K562 (cell line): ENCODE measurements around the gene SF3B1. TPM values are rescaled to one million over a fixed set of nuclear protein-coding genes. Genes with fewer than 3 reads are reported as not detected.

Experiments used
- ATAC-seq: fragments of 200-7000 bp; cut with Tn5 transposase; 3 replicates; pipeline ENCODE4 v1.9.1; 2020; ENCODE audit warnings: moderate library complexity
- BruUV-seq: library from RNA; stranded (reverse); fragments of 400-500 nt; replicated peaks from 2 replicates; lab custom pipeline; 2021; lab: Mats Ljungman, UMichigan
- CTCF ChIA-PET: fragments of 300-600 bp; formaldehyde crosslinking; extraction: SDS; loops from one replicate; lab custom pipeline; 2021; ENCODE audit warnings: low intra/inter-chr PET ratio; lab: Yijun Ruan, JAX
- POLR2A ChIA-PET: fragments of 300-600, 350-650 bp; sonication (Branson Sonifier 250); formaldehyde crosslinking; extraction: SDS; loops from one replicate; lab custom pipeline; 2021; ENCODE audit warnings: antibody characterized with exemption, inconsistent platforms; lab: Yijun Ruan, JAX
- DNase-seq, 4 experiments: peaks; one replicate each; pipeline versions ENCODE4 v3.0.0 to v3.0.0-alpha.2; 2011 to 2018; ENCODE audit warnings: low spot score in 3 of 4, mixed read lengths in 3 of 4; ENCODE audit errors: extremely low read depth in 1 of 4
- FAIRE-seq: peaks from 2 replicates; lab custom pipeline; 2011; peaks lifted over from hg19 to GRCh38; lab: Jason Lieb, UNC
- H2AFZ ChIP-seq: 2 replicates; pipeline ENCODE4 v1.6.0; 2011; ENCODE audit warnings: low read depth, low read length, control low read depth, inconsistent platforms
- H3K27ac ChIP-seq: fragments of 200-600 bp; 3 replicates; pipeline ENCODE4 v1.8.0; 2011; ENCODE audit warnings: low read depth, mild to moderate bottlenecking, control low read depth, inconsistent platforms, low read length, moderate library complexity, mixed read lengths; ENCODE audit errors: extremely low read depth
- H3K27me3 ChIP-seq, 2 experiments: fragments of 300-600 bp in 1 of 2; 2 replicates in 1 of 2; 3 replicates in 1 of 2; pipeline versions ENCODE4 v1.6.0 to v1.8.0; 2011; ENCODE audit warnings: inconsistent platforms in 2 of 2, low read length in 2 of 2, mild to moderate bottlenecking in 1 of 2, mixed read lengths in 1 of 2, moderate library complexity in 1 of 2; ENCODE audit not compliant: control insufficient read depth in 2 of 2, insufficient read depth in 2 of 2
- H3K36me3 ChIP-seq: fragments of 300-600 bp; 3 replicates; pipeline ENCODE4 v1.8.0; 2011; ENCODE audit warnings: mild to moderate bottlenecking, low read length, inconsistent platforms; ENCODE audit not compliant: control insufficient read depth, insufficient read depth
- H3K4me1 ChIP-seq, 2 experiments: fragments of 200-600 bp in 1 of 2; replicated peaks in 1 of 2; 2 replicates in 1 of 2; 3 replicates in 1 of 2; pipeline versions ENCODE4 v1.5.1 to v1.8.0; 2011; ENCODE audit warnings: inconsistent platforms in 2 of 2, low read length in 2 of 2, mild to moderate bottlenecking in 1 of 2, mixed read lengths in 1 of 2, moderate library complexity in 1 of 2; ENCODE audit not compliant: control insufficient read depth in 2 of 2, insufficient read depth in 2 of 2
- H3K4me2 ChIP-seq: 2 replicates; pipeline ENCODE4 v1.6.1; 2011; ENCODE audit warnings: low read length, control low read depth, inconsistent platforms, mixed read lengths; ENCODE audit not compliant: insufficient read depth
- H3K4me3 ChIP-seq: fragments of 200-600 bp; sonication (generic), shearing (Covaris generic); 2 replicates; pipeline ENCODE4 v1.5.1; 2016; ENCODE audit warnings: control low read depth, inconsistent platforms
- H3K79me2 ChIP-seq: fragments of 200-600 bp; 3 replicates; pipeline ENCODE4 v1.8.0; 2011; ENCODE audit warnings: low read length, inconsistent platforms; ENCODE audit not compliant: control insufficient read depth, insufficient read depth
- H3K9ac ChIP-seq, 2 experiments: 2 replicates each; pipeline versions ENCODE4 v1.6.0 to v1.6.1; 2011; ENCODE audit warnings: low read depth in 2 of 2, low read length in 2 of 2, control low read depth in 1 of 2, inconsistent platforms in 1 of 2, mild to moderate bottlenecking in 1 of 2, mixed read lengths in 1 of 2; ENCODE audit not compliant: insufficient read depth in 1 of 2
- H3K9me1 ChIP-seq: one replicate; pipeline ENCODE4 v1.6.0; 2011; ENCODE audit warnings: inconsistent platforms, mild to moderate bottlenecking, low read length, moderate library complexity; ENCODE audit not compliant: control insufficient read depth, insufficient read depth
- H3K9me3 ChIP-seq: replicated peaks from 2 replicates; pipeline ENCODE4 v1.5.1; 2011; ENCODE audit warnings: low read depth, low read length, inconsistent platforms; ENCODE audit not compliant: control insufficient read depth, insufficient read depth
- H4K20me1 ChIP-seq: replicated peaks from 2 replicates; pipeline ENCODE4 v1.6.1; 2011; ENCODE audit warnings: low read length, inconsistent platforms, mixed read lengths; ENCODE audit not compliant: control insufficient read depth, insufficient read depth
- IFI16 ChIP-seq: fragments of 250-450 bp; sonication (Bioruptor Pico); IDR thresholded peaks from 2 replicates; pipeline ENCODE4 v2.1.2; 2022; ENCODE audit warnings: mild to moderate bottlenecking, inconsistent platforms
- RAD21 ChIP-seq, 2 experiments: fragments of 250-450 bp in 1 of 2; fragments of 450-650 bp in 1 of 2; sonication (Bioruptor Pico) in 1 of 2; formaldehyde crosslinking in 1 of 2; IDR thresholded peaks in 1 of 2; conservative IDR thresholded peaks in 1 of 2; 2 replicates each; pipeline versions ENCODE4 v1.4.0 to v1.8.0; 2020 to 2022; ENCODE audit warnings: mild to moderate bottlenecking in 2 of 2, moderate library complexity in 1 of 2
- TCF7 ChIP-seq: sonication (generic); IDR thresholded peaks from 2 replicates; pipeline ENCODE4 v1.6.1; 2016; ENCODE audit warnings: antibody characterized with exemption, borderline replicate concordance
- ZBTB7A ChIP-seq: IDR thresholded peaks from 2 replicates; pipeline ENCODE4 v1.6.1; 2011; ENCODE audit warnings: low read depth, mild to moderate bottlenecking, low read length, moderate library complexity, borderline replicate concordance; ENCODE audit not compliant: control insufficient read depth
- ZNF133 ChIP-seq: fragments of 250-450 bp; sonication (Bioruptor Pico); IDR thresholded peaks from 2 replicates; pipeline ENCODE4 v1.4.0; 2020; ENCODE audit warnings: mild to moderate bottlenecking
- ZNF696 ChIP-seq: fragments of 250-450 bp; sonication (Bioruptor Pico); conservative IDR thresholded peaks from 2 replicates; pipeline ENCODE4 v1.4.0; 2020; ENCODE audit warnings: mild to moderate bottlenecking, moderate library complexity
- WGBS: fragments of 100-300 bp; shearing (Covaris generic); methylation state at CpG from one replicate; pipeline ENCODE4 v1.1.6; 2016; ENCODE audit warnings: low coverage, mixed read lengths; ENCODE audit not compliant: insufficient coverage; ENCODE audit errors: missing lambda C conversion rate; 5-methylcytosine and 5-hydroxymethylcytosine counted together
- in situ Hi-C: fragments of 300-500 bp; cut with MboI; formaldehyde crosslinking; loops from 4 replicates; pipeline ENCODE4 v1.15.0; 2018; ENCODE audit warnings: inconsistent platforms, mixed read lengths
- intact Hi-C: fragments of 100-400 bp; cut with micrococcal nuclease; formaldehyde crosslinking; loops from 2 replicates; pipeline ENCODE4 v1.14.2; 2022
- polyA plus RNA-seq, 8 experiments: library from polyadenylated mRNA; depleted of rRNA in 4 of 8; stranded (reverse) in 5 of 8; unstranded in 3 of 8; fragments of >200 nt; fragmentation: Nextera tagmentation in 2 of 8; fragmentation: Illumina TruSeq in 1 of 8; extraction: Ambion mirVana in 2 of 8; extraction: Trizol in 1 of 8; gene quantifications; 2 replicates each; pipeline versions ENCODE4 v1.2.1 to v1.2.3, GENCODE V29; 2011 to 2014; ENCODE audit warnings: inconsistent platforms in 1 of 8, missing spikeins in 1 of 8
- total RNA-seq, 7 experiments: library from RNA; depleted of rRNA in 6 of 7; stranded (reverse); fragments of >200 nt in 6 of 7; fragmentation: Illumina TruSeq in 2 of 7; extraction: Trizol in 2 of 7; gene quantifications; 2 replicates each; pipeline versions ENCODE4 v1.2.1 to v1.2.3, GENCODE V29; 2011 to 2021; ENCODE audit warnings: low replicate concordance in 1 of 7
- TF ChIP-seq, protein P1 (sequence below): fragments of 450-650 bp; conservative IDR thresholded peaks from 2 replicates; pipeline ENCODE4 v1.6.1; 2016; ENCODE audit warnings: missing genetic modification characterization, low read depth, mild to moderate bottlenecking, control low read depth, missing compliant biosample characterization

SF3B1 gene
- total and polyA plus RNA-seq, 9 of the 15 experiments (the other 6 are each of a cell fraction or from before 2014, with no cell fraction given) = 96.2 to 377 (median 177) TPM

GRCh38 chr2:197349699-197350098 lies 85.1 kb downstream of the SF3B1 start:
- Histone ChIP-seq H3K27ac (no peak overlapping the region), H3K9me1 (no peaks in the 10 kb centered on the region), H3K9ac (no peak overlapping the region), H4K20me1 (no peaks in the 10 kb centered on the region; the same call in 1 of the 2 replicates), H3K36me3 (no peaks in the 10 kb centered on the region), H3K79me2 (no peaks in the 10 kb centered on the region)
- ATAC-seq = no peak
- CTCF ChIA-PET = no interaction called here
- DNase-seq = no peak
- TF ChIP-seq TCF7 (no peak), RAD21 (CRISPR knock-in tag; conservative IDR thresholded peaks at IDR 0.05 in 1 of 2, IDR thresholded peaks at IDR 0.05 in 1 of 2) (no peak), ZNF696 (no peak), IFI16 (CRISPR knock-in tag) (no peak), ZBTB7A (no peak), ZNF133 (CRISPR knock-in tag) (no peak)
- TF ChIP-seq, protein P1, sequence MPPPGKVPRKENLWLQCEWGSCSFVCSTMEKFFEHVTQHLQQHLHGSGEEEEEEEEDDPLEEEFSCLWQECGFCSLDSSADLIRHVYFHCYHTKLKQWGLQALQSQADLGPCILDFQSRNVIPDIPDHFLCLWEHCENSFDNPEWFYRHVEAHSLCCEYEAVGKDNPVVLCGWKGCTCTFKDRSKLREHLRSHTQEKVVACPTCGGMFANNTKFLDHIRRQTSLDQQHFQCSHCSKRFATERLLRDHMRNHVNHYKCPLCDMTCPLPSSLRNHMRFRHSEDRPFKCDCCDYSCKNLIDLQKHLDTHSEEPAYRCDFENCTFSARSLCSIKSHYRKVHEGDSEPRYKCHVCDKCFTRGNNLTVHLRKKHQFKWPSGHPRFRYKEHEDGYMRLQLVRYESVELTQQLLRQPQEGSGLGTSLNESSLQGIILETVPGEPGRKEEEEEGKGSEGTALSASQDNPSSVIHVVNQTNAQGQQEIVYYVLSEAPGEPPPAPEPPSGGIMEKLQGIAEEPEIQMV (tag) = no peak
- TF ChIP-seq, all 486 proteins: peak for 0
- in situ Hi-C loops = no loop called here
- Histone ChIP-seq H3K27me3 (peaks cover 2 to 11% of the 10 kb centered on the region in 2 experiments; a peak in 3 of 5 replicates), H3K4me3 (no peak overlapping the region), H3K4me2 (no peak overlapping the region), H2AFZ (no peak overlapping the region), H3K4me1 (no peaks in the 10 kb centered on the region), H3K9me3 (no peaks in the 10 kb centered on the region)
- no TSS peak for BruUV-seq
- WGBS = 0% methylated on average over 2 of the region's 2 CpGs
- POLR2A ChIA-PET = no interaction called here
- FAIRE-seq = no peak
- intact Hi-C loops = no loop called here
